HG03060 (cell line): ENCODE results near the gene AAK1.
"Not testable (repeated sequence)": the region's sequence is repeated elsewhere in the genome, so short reads cannot be mapped to it uniquely, and the experiment has no call there.

Experiments
- ATAC-seq: cut with Tn5 transposase; IDR thresholded peaks from one replicate; pipeline ENCODE4 v1.9.1; 2021; ENCODE audit warnings: low read depth, moderate number of reproducible peaks; ENCODE audit not compliant: unreplicated experiment

AAK1 gene

DNA sequence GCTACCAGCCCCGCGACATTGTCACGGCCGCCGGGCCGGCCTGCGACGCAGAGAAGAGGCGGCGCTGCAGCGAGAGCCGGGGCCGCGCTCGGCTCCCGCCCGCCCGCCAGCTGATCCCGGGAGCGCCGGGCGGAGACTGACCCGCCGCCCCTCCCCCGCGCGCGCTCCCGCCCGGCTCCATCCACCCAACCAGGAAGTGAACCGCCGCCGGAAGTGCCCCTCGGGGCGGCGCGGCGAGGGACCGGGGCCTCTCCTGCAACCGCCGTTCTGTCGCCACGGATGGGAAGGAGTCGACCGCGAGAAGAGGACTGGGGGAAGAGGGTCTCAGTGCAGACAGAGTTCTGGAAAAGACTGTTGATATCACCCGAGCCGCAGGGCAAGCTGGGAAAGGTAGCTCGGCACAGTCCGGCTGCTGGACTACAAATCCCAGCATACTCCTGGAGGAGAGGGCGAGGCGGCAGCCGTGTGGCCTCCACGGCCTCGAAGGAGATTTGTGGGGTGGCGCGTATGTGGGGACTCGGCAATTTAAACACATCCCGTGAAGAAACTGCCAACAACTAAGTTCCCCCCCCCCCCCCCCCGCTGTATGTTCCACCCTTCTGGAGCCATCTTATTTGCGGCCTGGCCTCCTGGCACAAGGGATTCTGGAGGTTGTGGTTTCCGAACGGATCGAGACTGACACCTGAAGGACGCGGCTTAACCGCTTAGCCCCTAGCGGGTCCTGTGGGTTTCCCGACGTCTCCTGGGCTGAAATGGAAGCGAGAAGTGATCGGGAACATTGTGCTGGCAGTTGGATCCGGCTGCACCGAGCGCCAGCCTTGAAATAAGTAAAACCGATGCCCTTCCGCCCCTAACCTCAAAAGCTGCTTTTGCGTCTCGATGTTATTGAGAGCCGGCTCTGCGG, at the start of gene AAK1:
Gene AAK1 (minus strand): TSS at position 138 of the 904 bp plus-strand sequence. CDS start 699 bp downstream, outside the sequence.
- no peak for ATAC-seq

DNA sequence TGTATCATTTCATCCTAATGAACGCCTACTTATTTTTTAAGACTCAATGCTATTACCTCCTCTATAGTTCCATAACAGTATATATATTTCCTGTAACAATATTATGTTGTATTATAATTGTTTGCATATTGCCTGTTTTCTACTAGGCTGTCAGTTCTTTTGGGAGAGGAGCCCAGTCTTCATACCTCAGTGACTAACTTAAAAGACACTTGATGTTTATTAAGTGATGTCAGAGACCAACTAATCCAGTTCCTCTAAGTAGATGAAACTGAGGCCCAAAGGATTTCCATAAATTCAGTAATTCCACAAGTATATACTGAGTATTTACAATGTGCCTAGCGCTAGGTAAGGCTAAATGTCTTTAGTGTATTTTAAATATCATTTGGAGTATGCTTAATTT, 48.9 kb upstream of the AAK1 start:
- ATAC-seq = no peak

DNA sequence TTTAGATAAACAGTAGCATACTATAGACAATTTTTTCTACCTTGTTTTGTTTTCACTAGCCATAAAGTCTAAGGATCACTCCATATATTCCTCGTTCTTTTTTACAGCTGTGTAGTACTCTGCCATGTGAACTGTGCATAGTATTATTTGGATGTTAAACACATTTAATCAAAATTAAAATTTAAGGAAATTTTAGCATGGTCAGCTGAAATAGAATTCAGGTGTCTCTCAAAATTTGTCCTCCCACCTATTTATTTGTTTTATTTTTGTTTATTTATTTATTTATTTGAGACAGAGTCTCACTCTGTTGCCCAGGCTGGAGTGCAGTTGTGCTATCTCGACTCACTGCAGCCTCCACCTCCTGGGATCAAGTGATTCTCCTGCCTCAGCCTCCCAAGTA, 46.4 kb upstream of the AAK1 start:
- no peak for ATAC-seq

DNA sequence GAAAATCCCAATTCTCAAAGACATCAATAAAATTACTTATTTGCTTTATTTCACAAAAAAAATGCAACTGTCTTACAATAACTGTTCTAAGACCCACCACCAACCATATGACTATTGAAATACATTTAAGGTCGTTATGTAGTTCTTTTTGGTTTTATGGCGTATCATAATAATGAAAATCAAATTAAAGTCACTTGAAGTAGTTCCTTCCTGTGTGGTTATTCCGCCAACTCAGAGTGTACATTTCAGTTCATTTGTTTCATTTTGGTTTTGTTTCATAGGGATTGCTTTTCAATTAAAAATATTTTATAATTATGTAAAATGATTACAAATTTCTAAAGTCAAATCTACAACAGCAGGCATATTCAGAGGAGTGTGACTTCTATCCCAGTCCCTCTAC, 45.9 kb upstream of the AAK1 start:
- no peak for ATAC-seq

DNA sequence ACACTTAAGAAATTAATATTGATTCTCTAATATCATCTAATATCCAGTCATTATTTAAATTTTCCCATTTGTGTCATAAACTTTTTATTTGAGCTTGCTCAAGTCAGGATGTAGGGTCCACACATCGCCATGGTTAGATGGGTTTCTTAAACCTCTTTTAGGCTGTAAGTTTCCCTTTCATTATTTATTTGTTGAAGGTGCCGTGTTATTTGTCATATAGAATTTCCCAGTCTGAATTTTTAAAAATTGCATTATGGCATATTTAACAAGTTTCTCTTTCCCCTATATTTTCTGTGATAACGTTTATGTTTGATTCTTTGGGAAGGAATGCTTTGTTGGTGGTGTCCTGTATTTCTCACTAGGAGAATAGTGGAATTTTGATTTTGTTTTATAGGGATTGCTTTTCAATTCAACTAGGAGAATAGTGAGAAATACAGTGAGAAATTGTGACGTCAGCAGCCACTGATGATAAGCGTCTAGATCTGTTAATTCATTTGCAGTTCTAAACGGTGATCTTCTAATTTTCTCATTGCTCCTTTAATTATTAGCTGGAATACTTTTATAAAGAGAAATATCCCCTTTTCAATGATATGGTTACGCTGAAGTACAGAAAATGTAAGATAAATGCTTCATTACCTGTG, 44.6 kb upstream of the AAK1 start:
- no peak for ATAC-seq

DNA sequence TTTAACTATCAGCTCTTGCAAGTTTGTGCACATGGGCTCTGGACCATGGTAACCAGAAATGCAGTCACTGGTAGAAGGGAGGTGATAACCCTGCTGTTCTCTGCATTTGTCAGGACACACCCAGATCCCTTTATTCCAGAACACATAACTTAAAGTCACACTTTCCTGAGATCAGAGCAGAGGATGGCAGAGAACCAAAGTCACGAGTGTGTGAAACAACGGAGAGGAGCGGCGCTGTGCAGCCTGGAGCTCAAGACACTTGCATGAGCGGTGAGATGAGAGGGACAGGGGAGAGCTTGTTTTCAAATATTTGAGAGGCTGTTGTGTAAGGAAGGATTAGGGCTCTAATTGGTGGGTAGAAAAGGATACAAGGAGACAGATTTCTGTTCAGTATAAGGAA, 43.3 kb upstream of the AAK1 start:
- no peak for ATAC-seq

DNA sequence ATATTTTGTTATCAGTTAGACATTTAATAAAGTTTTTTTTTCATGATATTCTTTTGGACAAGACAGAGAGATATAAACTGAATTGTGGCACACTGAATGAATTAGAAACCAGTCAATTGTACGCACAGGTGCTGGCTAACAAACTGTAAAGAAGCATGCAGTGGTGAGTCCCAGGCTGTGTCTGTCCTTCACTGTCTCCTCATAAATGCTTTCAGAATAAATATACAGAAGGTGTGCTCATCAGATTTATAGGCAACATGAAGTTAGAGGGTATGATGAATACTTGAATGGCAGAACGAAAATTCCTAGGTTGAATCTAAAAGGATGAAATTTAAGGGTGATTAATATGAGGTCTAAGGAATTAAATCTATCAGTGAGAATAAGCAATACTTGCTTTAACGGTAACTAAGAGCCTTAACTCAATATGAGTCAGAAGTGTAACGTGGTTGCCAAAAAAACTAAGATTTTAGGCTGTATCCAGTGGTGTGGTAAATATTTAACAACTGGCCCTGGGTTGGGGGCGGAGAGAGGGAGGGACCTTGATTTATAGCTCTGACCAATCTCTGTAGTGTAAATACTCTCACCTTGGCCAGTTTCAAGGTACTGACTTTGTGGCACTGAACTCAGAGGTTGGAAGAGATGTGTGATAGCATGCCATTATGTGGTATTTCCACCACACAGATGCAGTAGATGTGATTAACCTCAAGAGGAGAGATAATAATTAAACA, 41.9 kb upstream of the AAK1 start:
- no peak for ATAC-seq

DNA sequence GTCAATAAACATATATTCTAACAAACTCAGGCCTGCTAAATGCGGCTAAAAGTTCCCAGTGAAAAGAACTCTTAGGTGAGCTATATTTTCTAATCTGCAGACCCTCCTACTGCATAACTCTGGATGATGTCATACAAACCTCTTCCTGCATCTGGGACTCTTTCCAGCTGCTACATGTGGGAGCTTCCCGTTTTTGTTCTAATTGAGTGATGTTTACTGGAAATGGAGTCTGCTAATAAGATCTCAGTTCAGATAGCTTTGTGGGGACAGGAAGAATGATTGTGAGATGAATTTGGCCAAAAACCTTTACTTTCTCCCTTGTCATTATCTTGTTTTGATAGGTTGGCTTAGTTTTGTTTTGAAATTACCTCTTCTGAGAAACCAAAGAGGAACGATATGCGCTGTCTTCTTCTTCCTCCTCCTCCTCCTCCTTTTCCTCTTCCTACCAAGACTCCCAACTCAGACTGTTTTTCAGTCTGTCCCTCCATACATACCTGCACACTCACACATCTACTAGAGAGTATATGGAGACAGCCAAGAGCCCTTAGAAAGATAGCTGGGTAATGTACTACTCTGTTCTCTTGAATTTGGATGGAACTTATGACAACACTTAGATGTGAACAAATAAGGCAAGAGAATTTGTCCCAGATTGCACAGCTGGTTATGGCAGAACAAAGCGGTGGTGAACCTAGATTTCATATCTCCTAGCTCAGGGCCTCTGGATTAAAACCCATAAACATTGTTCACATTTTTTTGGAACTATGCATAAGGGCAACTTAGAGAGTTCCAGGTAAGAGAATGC, 39.8 kb upstream of the AAK1 start:
- ATAC-seq = no peak

DNA sequence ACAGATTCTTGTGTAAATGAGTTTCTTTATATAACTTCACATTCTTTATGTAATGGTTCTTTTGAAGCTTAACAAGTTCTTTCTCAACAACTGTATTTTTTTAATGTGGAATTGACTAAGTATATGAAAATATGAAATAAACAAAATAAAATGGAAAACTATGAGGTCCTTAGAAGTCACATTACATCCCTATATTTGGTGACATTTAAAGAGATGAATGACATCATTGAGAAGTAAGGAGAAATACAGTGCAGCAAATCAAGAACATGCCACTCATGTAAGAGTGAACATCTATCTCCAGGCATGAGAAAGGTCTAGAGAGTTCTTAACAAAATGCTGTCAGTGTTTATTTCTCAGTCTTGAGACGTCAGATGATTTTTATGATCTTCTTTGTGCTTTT, 39.0 kb upstream of the AAK1 start:
- ATAC-seq = no peak

DNA sequence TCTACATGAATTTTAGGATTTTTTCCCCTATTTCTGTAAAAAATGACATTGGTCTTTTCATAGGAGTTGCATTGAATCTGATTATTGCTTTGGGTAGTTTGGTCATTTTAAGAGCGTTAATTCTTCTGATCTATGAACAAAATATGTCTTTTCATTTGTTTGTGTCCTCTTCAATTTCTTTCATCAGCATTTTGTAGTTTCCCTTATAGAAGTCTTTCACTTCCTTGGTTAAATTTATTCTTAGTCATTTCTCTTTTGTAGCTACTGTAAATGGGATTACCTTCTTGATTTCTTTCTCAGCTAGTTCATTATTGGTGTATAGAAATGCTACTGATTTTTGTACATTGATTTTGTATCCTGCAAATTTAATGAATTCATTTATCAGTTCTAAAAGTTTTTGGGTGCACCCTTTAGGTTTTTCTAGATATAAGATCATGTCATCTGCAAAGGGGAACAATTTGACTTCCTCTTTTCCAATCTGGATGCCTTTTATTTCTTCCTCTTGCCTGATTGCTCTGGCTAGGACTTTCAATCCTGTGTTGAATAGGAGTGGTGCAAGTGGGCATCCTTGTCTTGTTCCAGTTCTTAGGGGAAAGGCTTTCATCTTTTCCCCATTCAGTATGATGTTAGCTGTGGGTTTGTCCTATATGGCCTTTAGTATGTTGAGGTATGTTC, 36.6 kb upstream of the AAK1 start:
- ATAC-seq = no peak

DNA sequence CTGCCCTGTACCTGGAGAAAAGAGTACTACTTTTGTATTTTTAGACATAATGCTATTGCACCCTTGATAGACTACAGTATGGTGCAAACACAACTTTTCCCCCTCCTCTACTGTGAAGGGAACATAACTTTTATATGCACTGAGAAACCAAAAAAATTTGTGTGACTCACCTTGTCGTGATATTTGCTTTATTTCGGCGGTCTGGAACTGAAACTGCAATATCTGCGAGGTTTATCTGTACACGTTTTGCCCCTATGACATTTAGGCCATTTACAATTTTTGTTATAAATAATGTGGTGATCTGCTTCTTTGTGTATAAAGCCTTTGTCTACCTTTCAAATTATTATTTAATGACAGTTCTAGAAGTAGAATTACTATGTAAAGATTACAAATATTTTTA, 34.4 kb upstream of the AAK1 start:
- no peak for ATAC-seq

DNA sequence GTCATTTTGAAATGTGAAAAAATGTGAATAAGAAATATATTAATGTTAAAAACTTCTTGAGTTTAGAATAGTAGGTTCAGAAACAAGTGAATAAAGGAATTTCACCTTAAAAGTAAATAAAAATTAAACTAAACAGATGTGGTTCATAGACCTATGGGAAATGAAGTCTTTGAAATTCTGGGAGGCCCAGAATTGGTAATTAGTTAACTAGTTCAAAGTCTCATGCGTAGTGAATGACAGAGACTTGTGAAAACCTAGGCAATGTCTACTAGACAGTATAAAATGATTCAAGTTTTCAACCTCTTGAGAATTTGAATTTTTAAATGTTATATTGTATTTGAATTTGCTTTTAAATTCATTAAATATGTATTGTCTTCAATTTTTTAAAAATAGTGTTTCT, 32.6 kb upstream of the AAK1 start:
- ATAC-seq = no peak

DNA sequence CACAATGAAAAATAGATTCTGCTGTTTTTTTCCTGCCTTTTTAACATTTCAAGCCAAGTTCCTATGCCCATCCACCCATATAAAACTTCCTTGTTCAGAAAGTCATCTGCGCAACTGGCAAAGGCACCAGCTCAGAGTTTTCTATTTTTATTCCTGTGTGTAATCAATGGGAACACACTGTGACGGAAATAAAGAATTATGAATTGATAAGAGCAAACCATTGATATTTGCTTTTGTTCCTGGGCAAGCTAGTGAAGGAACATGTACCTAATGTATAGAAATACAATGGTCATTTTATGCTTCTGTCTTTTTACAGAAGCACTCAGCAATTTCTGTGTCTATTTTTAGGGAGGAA, 30.8 kb upstream of the AAK1 start:
- no peak for ATAC-seq

DNA sequence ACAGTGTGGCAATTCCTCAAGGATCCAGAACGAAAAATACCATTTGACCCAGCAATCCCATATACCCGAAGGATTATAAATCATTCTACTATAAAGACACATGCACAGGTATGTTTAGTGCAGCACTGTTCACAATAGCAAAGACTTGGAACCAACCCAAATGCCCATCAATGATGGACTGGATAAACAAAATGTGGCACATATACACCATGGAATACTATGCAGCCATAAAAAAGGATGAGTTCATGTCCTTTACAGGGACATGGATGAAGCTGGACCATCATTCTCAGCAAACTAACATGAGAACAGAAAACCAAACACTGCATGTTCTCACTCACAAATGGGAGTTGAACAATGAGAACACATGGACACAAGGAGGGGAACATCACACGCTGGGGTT, 29.6 kb upstream of the AAK1 start:
- ATAC-seq = not testable (repeated sequence)

DNA sequence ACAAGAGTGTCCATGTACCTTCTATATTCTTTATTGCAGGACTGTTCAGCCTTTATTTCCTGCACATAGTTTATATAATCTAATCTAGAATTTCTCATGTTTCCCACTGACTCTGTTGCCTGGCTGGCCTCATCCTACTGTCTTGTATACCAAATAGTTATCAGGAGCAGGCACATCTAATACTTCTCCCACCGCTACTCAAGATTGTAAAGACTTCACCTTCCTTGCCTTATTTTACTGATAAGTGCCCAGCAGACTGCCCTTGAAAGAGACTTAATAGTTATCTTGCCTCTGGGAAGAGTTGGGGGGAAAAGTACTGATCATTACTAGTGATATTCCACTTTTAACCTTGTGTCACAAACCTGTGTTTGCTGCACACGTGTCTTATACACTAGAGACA, 26.1 kb upstream of the AAK1 start:
- ATAC-seq = no peak

DNA sequence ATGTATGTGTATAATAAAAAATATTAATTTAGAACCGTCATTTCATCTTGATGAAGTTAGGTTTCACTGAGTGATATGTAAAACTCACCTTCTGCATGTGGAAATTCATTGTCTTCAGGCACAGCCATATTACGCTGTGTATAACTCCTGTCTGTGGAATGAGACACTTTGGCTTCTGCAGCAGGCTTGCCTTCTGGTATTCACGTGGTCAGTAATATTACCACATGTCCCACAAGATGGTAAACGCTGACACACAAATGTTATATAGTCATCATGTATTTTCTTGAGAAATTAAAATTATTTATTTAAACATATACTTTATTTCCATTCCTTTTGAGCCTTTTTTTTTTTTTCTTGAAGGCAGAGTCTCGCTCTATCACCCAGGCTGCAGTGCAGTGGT, 25.1 kb upstream of the AAK1 start:
- no peak for ATAC-seq

DNA sequence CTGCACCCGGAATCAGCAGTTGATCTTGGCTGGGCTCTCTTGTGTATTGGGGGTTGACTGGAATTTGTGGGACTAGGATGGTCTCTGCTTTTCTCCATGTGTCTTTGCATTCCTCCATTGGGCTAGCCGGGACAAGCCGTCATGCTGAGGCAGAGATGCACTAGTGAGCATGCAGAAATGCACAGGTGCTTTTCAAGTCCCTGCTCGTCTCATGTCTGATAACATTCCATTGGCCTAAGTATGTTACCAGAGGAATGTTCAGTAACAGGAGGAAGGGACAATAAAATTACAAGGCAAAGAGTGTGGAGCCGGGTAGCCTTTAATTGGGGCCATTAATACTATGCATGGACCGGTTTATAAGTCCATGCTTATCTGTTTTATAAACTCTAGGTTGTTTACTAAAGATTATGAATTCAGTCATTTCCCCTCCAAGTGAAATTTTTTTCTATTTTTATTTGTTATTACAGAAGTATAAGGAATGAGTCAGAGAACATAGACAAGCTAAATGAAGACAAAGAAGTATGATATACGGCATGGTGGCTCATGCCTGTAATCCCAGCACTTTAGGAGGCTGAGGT, 24.4 kb upstream of the AAK1 start:
- no peak for ATAC-seq

DNA sequence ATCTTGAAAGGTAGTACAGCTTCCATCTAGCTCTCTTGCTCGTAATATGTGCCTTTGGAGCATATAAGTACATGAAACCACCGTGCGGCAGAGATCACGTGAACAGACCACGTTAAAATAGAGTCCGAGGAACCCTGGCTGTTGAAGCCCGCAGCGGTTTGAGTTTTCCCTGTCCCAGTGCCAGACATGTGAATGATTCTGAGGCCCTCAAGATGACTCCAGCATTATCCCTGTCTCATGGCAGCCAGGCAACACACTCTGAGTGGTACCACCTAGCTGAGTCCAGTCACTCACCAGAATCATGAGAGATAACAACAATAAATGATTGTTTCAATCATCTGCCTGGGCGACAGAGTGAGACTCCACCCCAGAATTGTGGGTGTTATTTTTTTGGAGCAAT, 21.6 kb upstream of the AAK1 start:
- ATAC-seq = no peak

DNA sequence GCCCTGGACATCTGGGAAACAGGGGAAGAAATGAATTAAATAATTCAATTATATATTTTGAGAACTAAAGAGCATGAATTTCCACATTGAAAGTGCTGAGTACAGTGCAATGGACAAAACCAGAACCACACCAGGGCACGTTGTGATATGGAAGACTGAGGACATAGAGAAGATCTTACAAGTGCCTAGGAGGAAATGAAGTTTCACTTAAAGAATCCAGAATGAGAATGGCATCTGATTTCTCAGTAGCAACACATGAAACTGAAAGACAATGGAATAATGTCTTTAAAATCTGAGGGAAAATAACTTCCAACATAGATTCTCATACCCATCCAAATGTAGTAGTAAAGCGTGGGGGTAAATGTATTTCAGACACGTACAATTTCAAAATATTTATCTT, 20.3 kb upstream of the AAK1 start:
- ATAC-seq = no peak

DNA sequence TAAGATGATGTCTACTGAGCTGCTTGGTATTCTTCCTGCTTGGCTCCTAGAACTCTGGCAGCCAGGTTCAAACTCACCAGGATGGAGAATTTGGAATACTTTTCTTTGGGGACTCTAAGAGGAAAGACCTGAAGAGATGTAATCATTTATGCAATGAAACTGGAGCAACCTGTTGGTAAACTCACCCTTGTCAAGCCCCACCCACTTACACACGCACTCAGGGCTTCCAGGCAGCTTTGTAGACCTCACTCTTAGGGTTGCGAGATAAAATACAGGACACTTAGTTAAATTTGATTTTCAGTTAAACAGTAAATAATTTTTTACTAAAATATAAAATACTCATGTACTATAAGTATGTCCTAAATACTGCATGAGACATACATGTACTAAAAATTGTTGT, 19.0 kb upstream of the AAK1 start:
- not testable (repeated sequence) for ATAC-seq
